Left ventricle myocardium inferior (tissue), 1 donor: ENCODE measurements around the gene HSD17B11. TPM values are rescaled to one million over a fixed set of nuclear protein-coding genes. Genes with fewer than 3 reads are reported as not detected.
"Not testable (repeated sequence)": the region's sequence is repeated elsewhere in the genome, so short reads cannot be mapped to it uniquely, and the experiment has no call there.

Source experiments
- DNase-seq: peaks from one replicate; pipeline ENCODE4 v3.0.0-alpha.2; 2020
- H3K27ac ChIP-seq: fragments of 200-600 bp; replicated peaks from 2 replicates; pipeline ENCODE4 v1.8.0; 2021
- H3K27me3 ChIP-seq: fragments of 200-600 bp; 2 replicates; pipeline ENCODE4 v1.8.0; 2021; ENCODE audit warnings: low read depth
- H3K36me3 ChIP-seq: fragments of 200-600 bp; 2 replicates; pipeline ENCODE4 v1.8.0; 2021
- H3K4me1 ChIP-seq: fragments of 200-600 bp; 2 replicates; pipeline ENCODE4 v1.8.0; 2021
- H3K4me3 ChIP-seq: fragments of 200-600 bp; 2 replicates; pipeline ENCODE4 v1.8.0; 2021; ENCODE audit warnings: mild to moderate bottlenecking, moderate library complexity
- H3K9me3 ChIP-seq: fragments of 200-600 bp; replicated peaks from 2 replicates; pipeline ENCODE4 v1.8.0; 2021
- CTCF ChIP-seq: fragments of 200-600 bp; IDR thresholded peaks from 2 replicates; pipeline ENCODE4 v1.8.0; 2021; ENCODE audit warnings: antibody characterized with exemption, mild to moderate bottlenecking, borderline replicate concordance
- intact Hi-C: fragments of 100-400 bp; cut with micrococcal nuclease; formaldehyde crosslinking; loops from one replicate; pipeline ENCODE4 v1.11.0; 2022
- total RNA-seq: library from RNA; stranded (reverse); fragmentation: NEBNext Ultra II Directional; extraction: Animal tissue kit (Norgen Biotek cat#: 25700); gene quantifications from one replicate; pipeline ENCODE4 v1.2.1, GENCODE V29; 2021
- donor health status: DM: no; HTN: yes; CAD: no; lungs with severe emphysema.

Gene HSD17B11
- total RNA-seq, 1 donor from 2014 or later = 11.7 TPM

GRCh38 chr4:87306056-87306455 is 84.9 kb downstream of the HSD17B11 start:
- DNase-seq = no peak
- TF ChIP-seq CTCF = no peak
- Histone ChIP-seq H3K36me3 (peaks cover 4% of the 10 kb centered on the region), H3K9me3 (no peaks in the 10 kb centered on the region), H3K4me3 (no peak overlapping the region), H3K4me1 (peaks cover 20% of the 10 kb centered on the region), H3K27ac (no peak overlapping the region), H3K27me3 (no peaks in the 10 kb centered on the region)
- intact Hi-C loops = no loop called here

GRCh38 chr4:87305562-87305961 is 85.4 kb downstream of the HSD17B11 start:
- intact Hi-C loops = no loop called here
- H3K4me1 ChIP-seq = peaks cover 15% of the 10 kb centered on the region
- no peak overlapping the region for H3K4me3 ChIP-seq
- DNase-seq = no peak
- H3K27ac ChIP-seq = no peak overlapping the region
- TF ChIP-seq CTCF = no peak
- H3K27me3 ChIP-seq = no peaks in the 10 kb centered on the region
- no peaks in the 10 kb centered on the region for H3K9me3 ChIP-seq
- peaks cover 2% of the 10 kb centered on the region for H3K36me3 ChIP-seq

DNA sequence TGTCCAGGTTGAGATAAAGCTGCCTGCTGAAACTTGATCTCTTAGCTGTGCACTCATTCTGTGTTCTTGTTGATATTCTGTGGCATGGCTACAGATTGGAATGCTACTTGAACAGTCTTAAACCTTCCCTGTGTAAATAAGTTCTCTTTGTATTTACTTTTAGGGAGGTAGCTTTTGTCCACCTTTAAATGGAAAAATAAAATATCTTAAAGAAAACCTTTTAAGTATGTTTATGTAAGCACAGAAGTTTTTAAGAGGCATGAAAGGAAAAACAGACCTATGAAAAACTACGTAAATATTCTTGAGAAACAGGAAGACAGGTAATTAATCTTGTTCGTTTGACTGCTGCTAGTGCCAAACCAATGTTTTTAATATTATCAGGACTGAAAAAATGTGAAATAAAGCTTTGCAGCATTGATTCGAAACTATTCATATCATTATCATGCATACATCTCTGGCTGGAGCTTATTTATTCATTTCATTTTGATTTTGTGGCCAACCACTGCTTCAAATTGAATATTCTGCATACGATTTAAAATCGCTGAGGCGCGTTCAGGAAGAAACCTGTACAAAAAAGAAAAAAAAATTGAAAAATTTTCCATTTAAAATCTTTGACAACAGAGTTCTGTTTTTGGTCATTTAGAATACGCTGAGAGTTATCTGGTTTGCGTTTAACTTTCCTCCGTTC is 86.1 kb downstream of the HSD17B11 start:
- no peak for TF ChIP-seq CTCF
- Histone ChIP-seq H3K27me3 (no peaks in the 10 kb centered on the region), H3K27ac (no peak overlapping the region), H3K4me1 (peaks cover 9% of the 10 kb centered on the region), H3K4me3 (no peak overlapping the region), H3K9me3 (no peaks in the 10 kb centered on the region), H3K36me3 (no peaks in the 10 kb centered on the region)
- intact Hi-C loops = no loop called here
- no peak for DNase-seq

- Histone ChIP-seq H3K36me3 (no peaks in the 10 kb centered on the region), H3K27me3 (no peaks in the 10 kb centered on the region), H3K4me1 (no peaks in the 10 kb centered on the region), H3K9me3 (no peaks in the 10 kb centered on the region), H3K4me3 (no peak overlapping the region), H3K27ac (no peak overlapping the region)
- intact Hi-C loops = no loop called here
- no peak for DNase-seq
- TF ChIP-seq CTCF = no peak
Observed at GRCh38 chr4:87299898-87300297, 91.1 kb downstream of the HSD17B11 start.

- Histone ChIP-seq H3K27me3 (no peaks in the 10 kb centered on the region), H3K4me1 (no peaks in the 10 kb centered on the region), H3K36me3 (no peaks in the 10 kb centered on the region), H3K27ac (no peak overlapping the region), H3K4me3 (no peak overlapping the region), H3K9me3 (peaks cover 15% of the 10 kb centered on the region)
- no peak for TF ChIP-seq CTCF
- DNase-seq = no peak
- intact Hi-C loops = no loop called here
Observed at GRCh38 chr4:87298362-87298761, 92.6 kb downstream of the HSD17B11 start.

- H3K36me3 ChIP-seq, H3K27me3 ChIP-seq, H3K4me3 ChIP-seq, DNase-seq, H3K4me1 ChIP-seq, intact Hi-C loops, H3K27ac ChIP-seq: not testable (repeated sequence)
- H3K9me3 ChIP-seq = peaks cover 21% of the 10 kb centered on the region
Observed at GRCh38 chr4:87294911-87295310, 96.1 kb downstream of the HSD17B11 start.

GRCh38 chr4:87293889-87294288 is 97.1 kb downstream of the HSD17B11 start:
- H3K36me3 ChIP-seq, DNase-seq, H3K4me3 ChIP-seq, H3K4me1 ChIP-seq, intact Hi-C loops, H3K27me3 ChIP-seq, H3K27ac ChIP-seq: not testable (repeated sequence)
- peaks cover 21% of the 10 kb centered on the region for H3K9me3 ChIP-seq
